GM12878 (cell line): ENCODE results near the gene TRHDE. TPM values are rescaled to one million over a fixed set of nuclear protein-coding genes. Genes with fewer than 3 reads are reported as not detected.

Experiments used
- ATAC-seq: fragments of 200-7000 bp; cut with Tn5 transposase; 3 replicates; pipeline ENCODE4 v1.9.1; 2020; ENCODE audit warnings: mild to moderate bottlenecking, moderate library complexity
- BruUV-seq: library from RNA; stranded (reverse); fragments of 400-500 nt; replicated peaks from 2 replicates; lab custom pipeline; 2021; lab: Mats Ljungman, UMichigan
- CTCF ChIA-PET: fragments of 300-600 bp; sonication (Branson Sonifier 250); formaldehyde crosslinking; extraction: SDS; loops from one replicate; lab custom pipeline; 2021; ENCODE audit warnings: inconsistent platforms; lab: Yijun Ruan, JAX
- POLR2A ChIA-PET: fragments of 350-600 bp; formaldehyde crosslinking; extraction: SDS; loops from one replicate; lab custom pipeline; 2021; ENCODE audit warnings: inconsistent platforms; lab: Charles Lee
- RAD21 ChIA-PET: fragments of 300-600 bp; sonication (Branson Sonifier 250); formaldehyde crosslinking; loops from one replicate; lab custom pipeline; 2023; ENCODE audit warnings: antibody characterized with exemption; ENCODE audit not compliant: unreplicated experiment; lab: Charles Lee
- SMC1A ChIA-PET: fragments of 300-600 bp; sonication (Branson Sonifier 250); formaldehyde crosslinking; loops from one replicate; lab custom pipeline; 2023; ENCODE audit not compliant: unreplicated experiment, uncharacterized antibody; lab: Charles Lee
- DNase-seq: peaks from one replicate; pipeline ENCODE4 v3.0.0-alpha.2; 2011; ENCODE audit warnings: low read depth, low spot score
- FAIRE-seq: peaks from 3 replicates; lab custom pipeline; 2011; peaks lifted over from hg19 to GRCh38; lab: Jason Lieb, UNC
- H2AFZ ChIP-seq: 2 replicates; pipeline ENCODE4 v1.6.0; 2011; ENCODE audit warnings: low read depth, low read length, control low read depth; ENCODE audit not compliant: control insufficient read depth
- H3K27ac ChIP-seq: 2 replicates; pipeline ENCODE4 v1.5.1; 2011; ENCODE audit warnings: control low read depth; ENCODE audit not compliant: control insufficient read depth, insufficient read depth
- H3K27me3 ChIP-seq, 2 experiments: replicated peaks in 1 of 2; 2 replicates each; pipeline versions ENCODE4 v1.6.0 to v1.6.1; 2011; ENCODE audit warnings: low read length in 1 of 2; ENCODE audit not compliant: control insufficient read depth in 2 of 2, insufficient read depth in 2 of 2
- H3K36me3 ChIP-seq, 2 experiments: 2 replicates each; pipeline ENCODE4 v1.5.1; 2011; ENCODE audit warnings: low read length in 1 of 2; ENCODE audit not compliant: control insufficient read depth in 2 of 2, insufficient read depth in 2 of 2
- H3K4me1 ChIP-seq: 2 replicates; pipeline ENCODE4 v1.6.1; 2011; ENCODE audit warnings: mild to moderate bottlenecking, low read length, moderate library complexity, mixed read lengths; ENCODE audit not compliant: control insufficient read depth, insufficient read depth
- H3K4me2 ChIP-seq: 2 replicates; pipeline ENCODE4 v1.6.0; 2011; ENCODE audit warnings: control low read depth; ENCODE audit not compliant: control insufficient read depth, insufficient read depth
- H3K4me3 ChIP-seq: fragments of 200-600 bp; sonication (generic); 2 replicates; pipeline ENCODE4 v1.5.1; 2016
- H3K79me2 ChIP-seq: 2 replicates; pipeline ENCODE4 v1.6.0; 2011; ENCODE audit warnings: low read length; ENCODE audit not compliant: control insufficient read depth, insufficient read depth
- H3K9ac ChIP-seq: 2 replicates; pipeline ENCODE4 v1.8.0; 2011; ENCODE audit warnings: low read length, control low read depth, mixed read lengths; ENCODE audit not compliant: control insufficient read depth, insufficient read depth
- H3K9me3 ChIP-seq: replicated peaks from 3 replicates; pipeline ENCODE4 v1.5.1; 2011; ENCODE audit warnings: mild to moderate bottlenecking, low read length; ENCODE audit not compliant: control insufficient read depth, insufficient read depth
- H4K20me1 ChIP-seq: 2 replicates; pipeline ENCODE4 v1.6.0; 2011; ENCODE audit not compliant: control insufficient read depth, insufficient read depth
- BACH1 ChIP-seq: fragments of 450-650 bp; IDR thresholded peaks from 2 replicates; pipeline ENCODE4 v1.6.1; 2017; ENCODE audit warnings: mild to moderate bottlenecking, borderline replicate concordance
- BHLHE40 ChIP-seq, 2 experiments: fragments of 450-650 bp in 1 of 2; IDR thresholded peaks; 2 replicates each; pipeline ENCODE4 v1.6.1; 2011 to 2017; ENCODE audit warnings: low read depth in 2 of 2, borderline replicate concordance in 1 of 2, improper control_type of control experiment in 1 of 2, low read length in 1 of 2, mild to moderate bottlenecking in 1 of 2
- CHD2 ChIP-seq: IDR thresholded peaks from 2 replicates; pipeline ENCODE4 v1.6.1; 2011; ENCODE audit warnings: low read depth, low read length, improper control_type of control experiment, borderline replicate concordance
- ESRRA ChIP-seq: IDR thresholded peaks from 2 replicates; pipeline ENCODE4 v1.6.1; 2012; ENCODE audit warnings: mild to moderate bottlenecking, low read length, improper control_type of control experiment
- ETV6 ChIP-seq, 2 experiments: fragments of 450-650 bp in 1 of 2; IDR thresholded peaks in 1 of 2; conservative IDR thresholded peaks in 1 of 2; 2 replicates each; pipeline ENCODE4 v1.6.1; 2014; ENCODE audit warnings: antibody characterized with exemption in 1 of 2, borderline replicate concordance in 1 of 2, low read depth in 1 of 2, mild to moderate bottlenecking in 1 of 2, moderate library complexity in 1 of 2
- PML ChIP-seq: IDR thresholded peaks from 2 replicates; pipeline ENCODE4 v1.6.1; 2012; ENCODE audit warnings: low read length, inconsistent platforms
- RCOR1 ChIP-seq: conservative IDR thresholded peaks from 2 replicates; pipeline ENCODE4 v1.6.1; 2012; ENCODE audit warnings: low read depth, low read length, improper control_type of control experiment
- SIN3A ChIP-seq: IDR thresholded peaks from 2 replicates; pipeline ENCODE4 v1.6.1; 2012; ENCODE audit warnings: low read depth, low read length, improper control_type of control experiment
- SMC3 ChIP-seq: IDR thresholded peaks from 2 replicates; pipeline ENCODE4 v1.6.1; 2011; ENCODE audit warnings: low read length, improper control_type of control experiment, borderline replicate concordance
- SRF ChIP-seq, 2 experiments: IDR thresholded peaks; 2 replicates each; pipeline ENCODE4 v1.6.1; 2011; ENCODE audit warnings: low read depth in 2 of 2, low read length in 2 of 2, mild to moderate bottlenecking in 1 of 2, moderate library complexity in 1 of 2
- ZNF207 ChIP-seq: fragments of 450-650 bp; IDR thresholded peaks from 2 replicates; pipeline ENCODE4 v1.6.1; 2014; ENCODE audit warnings: antibody characterized with exemption, mild to moderate bottlenecking, borderline replicate concordance
- WGBS: methylation state at CpG from one replicate; pipeline ENCODE4 v1.1.6; 2016; ENCODE audit warnings: low lambda C conversion rate; ENCODE audit not compliant: insufficient replicate concordance, insufficient coverage; ENCODE audit errors: missing lambda C conversion rate; 5-methylcytosine and 5-hydroxymethylcytosine counted together
- in situ Hi-C: fragments of 300-500 bp; cut with MboI; formaldehyde crosslinking; loops from 9 replicates; pipeline ENCODE4 v1.14.3; 2018; ENCODE audit warnings: mixed read lengths
- intact Hi-C: fragments of 100-400 bp; cut with micrococcal nuclease; formaldehyde crosslinking; loops from one replicate; pipeline ENCODE4 v1.14.2; 2022; ENCODE audit not compliant: unreplicated experiment
- polyA plus RNA-seq, 11 experiments: library from polyadenylated mRNA; depleted of rRNA in 4 of 11; unstranded in 6 of 11; stranded (reverse) in 5 of 11; fragments of >200 nt; fragmentation: Nextera tagmentation in 4 of 11; fragmentation: Illumina TruSeq in 1 of 11; extraction: Ambion mirVana in 4 of 11; extraction: Trizol in 1 of 11; gene quantifications; 1 replicate in 1 of 11; 2 replicates in 10 of 11; pipeline versions ENCODE4 v1.2.1 to v1.2.3, GENCODE V29; 2011 to 2016; ENCODE audit warnings: inconsistent platforms in 2 of 11, missing spikeins in 2 of 11, low read depth in 1 of 11
- total RNA-seq, 4 experiments: library from RNA; depleted of rRNA in 3 of 4; stranded (reverse); fragments of >200 nt in 3 of 4; fragmentation: Illumina TruSeq in 1 of 4; extraction: Trizol in 1 of 4; gene quantifications; 2 replicates each; pipeline versions ENCODE4 v1.2.1 to v1.2.3, GENCODE V29; 2013 to 2021
- TF ChIP-seq, protein P1 (sequence below): IDR thresholded peaks from 2 replicates; pipeline ENCODE4 v1.6.1; 2012; ENCODE audit warnings: improper control_type of control experiment, low read depth, low read length; ENCODE audit not compliant: insufficient replicate concordance
- TF ChIP-seq, protein P2 (sequence below): IDR thresholded peaks from 2 replicates; pipeline ENCODE4 v1.6.1; 2012; ENCODE audit warnings: low read depth, low read length, improper control_type of control experiment
- TF ChIP-seq, protein P3 (sequence below): IDR thresholded peaks from 2 replicates; pipeline ENCODE4 v1.6.1; 2012; ENCODE audit warnings: low read depth, low read length, improper control_type of control experiment

The TRHDE gene
- total and polyA plus RNA-seq, 10 of the 15 experiments (the other 5 are each of a cell fraction or from before 2014, with no cell fraction given): not detected

DNA sequence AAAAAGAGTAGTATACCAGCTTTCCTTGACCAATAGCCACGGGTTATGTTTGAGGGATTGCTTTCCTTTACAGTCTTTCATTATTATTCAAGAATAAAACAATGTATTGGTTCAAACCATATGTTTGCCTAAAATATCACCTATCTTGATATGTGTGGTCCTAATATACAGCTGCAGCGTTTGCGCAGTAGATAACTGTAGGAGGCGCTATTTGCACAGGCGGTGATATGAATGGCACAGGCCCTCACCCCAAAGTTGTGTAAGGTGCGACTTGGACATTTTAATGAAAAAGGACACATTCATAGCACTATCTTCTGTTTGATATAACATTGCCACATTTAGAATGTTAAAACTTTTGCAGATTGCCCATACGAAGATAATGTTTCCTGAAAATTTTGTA, 298.4 kb downstream of the TRHDE start (continued):
- TF ChIP-seq, protein P1, sequence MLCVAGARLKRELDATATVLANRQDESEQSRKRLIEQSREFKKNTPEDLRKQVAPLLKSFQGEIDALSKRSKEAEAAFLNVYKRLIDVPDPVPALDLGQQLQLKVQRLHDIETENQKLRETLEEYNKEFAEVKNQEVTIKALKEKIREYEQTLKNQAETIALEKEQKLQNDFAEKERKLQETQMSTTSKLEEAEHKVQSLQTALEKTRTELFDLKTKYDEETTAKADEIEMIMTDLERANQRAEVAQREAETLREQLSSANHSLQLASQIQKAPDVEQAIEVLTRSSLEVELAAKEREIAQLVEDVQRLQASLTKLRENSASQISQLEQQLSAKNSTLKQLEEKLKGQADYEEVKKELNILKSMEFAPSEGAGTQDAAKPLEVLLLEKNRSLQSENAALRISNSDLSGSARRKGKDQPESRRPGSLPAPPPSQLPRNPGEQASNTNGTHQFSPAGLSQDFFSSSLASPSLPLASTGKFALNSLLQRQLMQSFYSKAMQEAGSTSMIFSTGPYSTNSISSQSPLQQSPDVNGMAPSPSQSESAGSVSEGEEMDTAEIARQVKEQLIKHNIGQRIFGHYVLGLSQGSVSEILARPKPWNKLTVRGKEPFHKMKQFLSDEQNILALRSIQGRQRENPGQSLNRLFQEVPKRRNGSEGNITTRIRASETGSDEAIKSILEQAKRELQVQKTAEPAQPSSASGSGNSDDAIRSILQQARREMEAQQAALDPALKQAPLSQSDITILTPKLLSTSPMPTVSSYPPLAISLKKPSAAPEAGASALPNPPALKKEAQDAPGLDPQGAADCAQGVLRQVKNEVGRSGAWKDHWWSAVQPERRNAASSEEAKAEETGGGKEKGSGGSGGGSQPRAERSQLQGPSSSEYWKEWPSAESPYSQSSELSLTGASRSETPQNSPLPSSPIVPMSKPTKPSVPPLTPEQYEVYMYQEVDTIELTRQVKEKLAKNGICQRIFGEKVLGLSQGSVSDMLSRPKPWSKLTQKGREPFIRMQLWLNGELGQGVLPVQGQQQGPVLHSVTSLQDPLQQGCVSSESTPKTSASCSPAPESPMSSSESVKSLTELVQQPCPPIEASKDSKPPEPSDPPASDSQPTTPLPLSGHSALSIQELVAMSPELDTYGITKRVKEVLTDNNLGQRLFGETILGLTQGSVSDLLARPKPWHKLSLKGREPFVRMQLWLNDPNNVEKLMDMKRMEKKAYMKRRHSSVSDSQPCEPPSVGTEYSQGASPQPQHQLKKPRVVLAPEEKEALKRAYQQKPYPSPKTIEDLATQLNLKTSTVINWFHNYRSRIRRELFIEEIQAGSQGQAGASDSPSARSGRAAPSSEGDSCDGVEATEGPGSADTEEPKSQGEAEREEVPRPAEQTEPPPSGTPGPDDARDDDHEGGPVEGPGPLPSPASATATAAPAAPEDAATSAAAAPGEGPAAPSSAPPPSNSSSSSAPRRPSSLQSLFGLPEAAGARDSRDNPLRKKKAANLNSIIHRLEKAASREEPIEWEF: no peak
- TF ChIP-seq, protein P2, sequence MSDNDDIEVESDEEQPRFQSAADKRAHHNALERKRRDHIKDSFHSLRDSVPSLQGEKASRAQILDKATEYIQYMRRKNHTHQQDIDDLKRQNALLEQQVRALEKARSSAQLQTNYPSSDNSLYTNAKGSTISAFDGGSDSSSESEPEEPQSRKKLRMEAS: no peak
- TF ChIP-seq BACH1: no peak
- TF ChIP-seq SIN3A: no peak
- no peak for TF ChIP-seq SRF (IDR thresholded peaks at IDR 0.05; ENCODE audit: low read depth in 2 of 2, low read length in 2 of 2)
- TF ChIP-seq SMC3: peak; percentile 46; the same call in 1 of the 2 replicates

DNA sequence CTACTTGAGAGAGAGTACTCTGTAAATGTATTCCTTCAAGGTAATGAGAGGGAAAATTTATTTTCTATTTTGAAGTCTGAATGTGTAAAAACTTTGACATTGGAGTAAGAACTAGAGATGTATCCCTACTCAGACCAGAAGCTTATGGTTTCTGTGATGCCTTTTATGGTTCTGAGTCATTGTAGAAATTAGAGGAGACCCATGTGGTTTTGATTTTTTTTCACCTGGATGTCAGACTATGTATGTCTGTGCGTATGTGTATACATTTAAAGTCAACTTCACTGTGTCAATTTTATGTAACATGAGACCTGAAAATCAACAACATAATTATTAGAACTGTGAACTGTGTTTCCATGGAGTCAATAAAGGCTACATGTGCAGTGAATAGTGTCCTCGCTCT, 302.0 kb downstream of the TRHDE start:
- BruUV-seq: no TSS peak
- ChIA-PET RAD21 (no interaction called here), SMC1A (no interaction called here), CTCF (no interaction called here), POLR2A (no interaction called here)
- H3K27me3 ChIP-seq: no peaks in the 10 kb centered on the region
- H3K36me3 ChIP-seq: no peaks in the 10 kb centered on the region
- H3K4me2 ChIP-seq: no peak overlapping the region
- in situ Hi-C loops: no loop called here
- H4K20me1 ChIP-seq: no peaks in the 10 kb centered on the region
- H3K4me1 ChIP-seq: no peaks in the 10 kb centered on the region
- DNase-seq (no peak), FAIRE-seq (no peak), ATAC-seq (no peak)
- no peak overlapping the region for H3K27ac ChIP-seq
- H3K9ac ChIP-seq: no peak overlapping the region
- 37% methylated on average over 2 of the region's 2 CpGs for WGBS
- no peak overlapping the region for H3K4me3 ChIP-seq
- intact Hi-C loops: no loop called here
- no peak overlapping the region for H2AFZ ChIP-seq
- H3K9me3 ChIP-seq: no peaks in the 10 kb centered on the region
- no peaks in the 10 kb centered on the region for H3K79me2 ChIP-seq
- TF ChIP-seq ZNF207 (no peak), RCOR1 (no peak), ESRRA (no peak), CHD2 (no peak), PML (no peak), ETV6 (conservative IDR thresholded peaks at IDR 0.05 in 1 of 2, IDR thresholded peaks at IDR 0.05 in 1 of 2; ENCODE audit: borderline replicate concordance in 1 of 2, low read depth in 1 of 2) (no peak), BHLHE40 (IDR thresholded peaks at IDR 0.05; ENCODE audit: borderline replicate concordance in 1 of 2, low read depth in 2 of 2, low read length in 1 of 2) (no peak)
- TF ChIP-seq, protein P3, sequence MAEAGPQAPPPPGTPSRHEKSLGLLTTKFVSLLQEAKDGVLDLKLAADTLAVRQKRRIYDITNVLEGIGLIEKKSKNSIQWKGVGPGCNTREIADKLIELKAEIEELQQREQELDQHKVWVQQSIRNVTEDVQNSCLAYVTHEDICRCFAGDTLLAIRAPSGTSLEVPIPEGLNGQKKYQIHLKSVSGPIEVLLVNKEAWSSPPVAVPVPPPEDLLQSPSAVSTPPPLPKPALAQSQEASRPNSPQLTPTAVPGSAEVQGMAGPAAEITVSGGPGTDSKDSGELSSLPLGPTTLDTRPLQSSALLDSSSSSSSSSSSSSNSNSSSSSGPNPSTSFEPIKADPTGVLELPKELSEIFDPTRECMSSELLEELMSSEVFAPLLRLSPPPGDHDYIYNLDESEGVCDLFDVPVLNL: no peak
